GM12874 (cell line): ENCODE data around the gene EFNA5.

ENCODE experiments used
- TF ChIP-seq, protein P1 (sequence below): IDR thresholded peaks from 2 replicates; pipeline ENCODE4 v1.5.1; 2011; ENCODE audit warnings: low read depth, mild to moderate bottlenecking, control low read depth, low read length, moderate library complexity; ENCODE audit not compliant: insufficient read depth

EFNA5 gene

GRCh38 chr5:107653685-107654084 is 17.1 kb downstream of the EFNA5 start:
- TF ChIP-seq, protein P1, sequence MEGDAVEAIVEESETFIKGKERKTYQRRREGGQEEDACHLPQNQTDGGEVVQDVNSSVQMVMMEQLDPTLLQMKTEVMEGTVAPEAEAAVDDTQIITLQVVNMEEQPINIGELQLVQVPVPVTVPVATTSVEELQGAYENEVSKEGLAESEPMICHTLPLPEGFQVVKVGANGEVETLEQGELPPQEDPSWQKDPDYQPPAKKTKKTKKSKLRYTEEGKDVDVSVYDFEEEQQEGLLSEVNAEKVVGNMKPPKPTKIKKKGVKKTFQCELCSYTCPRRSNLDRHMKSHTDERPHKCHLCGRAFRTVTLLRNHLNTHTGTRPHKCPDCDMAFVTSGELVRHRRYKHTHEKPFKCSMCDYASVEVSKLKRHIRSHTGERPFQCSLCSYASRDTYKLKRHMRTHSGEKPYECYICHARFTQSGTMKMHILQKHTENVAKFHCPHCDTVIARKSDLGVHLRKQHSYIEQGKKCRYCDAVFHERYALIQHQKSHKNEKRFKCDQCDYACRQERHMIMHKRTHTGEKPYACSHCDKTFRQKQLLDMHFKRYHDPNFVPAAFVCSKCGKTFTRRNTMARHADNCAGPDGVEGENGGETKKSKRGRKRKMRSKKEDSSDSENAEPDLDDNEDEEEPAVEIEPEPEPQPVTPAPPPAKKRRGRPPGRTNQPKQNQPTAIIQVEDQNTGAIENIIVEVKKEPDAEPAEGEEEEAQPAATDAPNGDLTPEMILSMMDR = no peak

- TF ChIP-seq, protein P1 = no peak
These were observed 17.7 kb downstream of the EFNA5 start for GRCh38 chr5:107652839-107653607.

DNA sequence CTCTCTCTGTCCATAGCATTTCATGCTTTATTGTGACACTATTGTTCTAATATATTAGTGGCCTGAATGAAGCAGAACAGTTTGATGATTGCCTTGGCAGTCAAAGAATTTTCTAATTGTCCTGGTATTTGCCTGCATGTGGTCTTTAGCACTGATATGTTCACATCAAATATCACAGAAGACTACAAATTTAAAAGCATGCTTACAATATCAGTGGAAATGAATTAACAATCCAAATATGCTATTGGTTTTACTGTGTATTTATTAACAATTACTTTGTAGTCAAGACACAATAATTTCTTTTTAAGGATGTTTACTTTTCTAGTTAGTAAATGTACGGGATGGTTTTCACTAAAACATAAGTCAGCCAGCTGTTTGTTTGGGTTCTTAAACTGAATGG is 18.3 kb downstream of the EFNA5 start:
- TF ChIP-seq, protein P1 = no peak

GRCh38 chr5:107651325-107651724 is 19.4 kb downstream of the EFNA5 start:
- TF ChIP-seq, protein P1 = no peak

DNA sequence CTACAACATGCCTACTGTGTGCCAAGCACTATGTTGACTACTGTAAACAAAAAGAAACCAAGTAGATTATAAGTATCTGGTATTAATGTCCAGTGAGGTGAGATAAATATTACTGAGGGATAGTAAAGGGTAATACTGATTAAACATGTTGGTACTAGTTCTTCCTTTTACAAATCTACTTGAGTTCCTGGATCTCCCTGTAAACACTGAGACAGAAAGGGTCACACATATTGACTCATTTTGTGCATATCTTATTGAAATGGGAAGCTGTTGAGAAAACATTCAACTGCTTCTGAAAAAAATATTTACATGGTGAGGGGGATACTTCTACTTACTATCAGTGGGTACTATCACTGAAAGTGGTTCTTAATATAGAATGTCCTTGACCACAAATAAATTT is 24.3 kb downstream of the EFNA5 start:
- TF ChIP-seq, protein P1 = no peak

GRCh38 chr5:107640568-107640967 is 30.2 kb downstream of the EFNA5 start:
- TF ChIP-seq, protein P1 = no peak

- TF ChIP-seq, protein P1 = no peak
These were observed 30.7 kb downstream of the EFNA5 start for GRCh38 chr5:107639990-107640389.

GRCh38 chr5:107636555-107636954 is 34.2 kb downstream of the EFNA5 start:
- TF ChIP-seq, protein P1 = no peak
